ENCODE results near the gene PTK7.

The PTK7 gene

DNA sequence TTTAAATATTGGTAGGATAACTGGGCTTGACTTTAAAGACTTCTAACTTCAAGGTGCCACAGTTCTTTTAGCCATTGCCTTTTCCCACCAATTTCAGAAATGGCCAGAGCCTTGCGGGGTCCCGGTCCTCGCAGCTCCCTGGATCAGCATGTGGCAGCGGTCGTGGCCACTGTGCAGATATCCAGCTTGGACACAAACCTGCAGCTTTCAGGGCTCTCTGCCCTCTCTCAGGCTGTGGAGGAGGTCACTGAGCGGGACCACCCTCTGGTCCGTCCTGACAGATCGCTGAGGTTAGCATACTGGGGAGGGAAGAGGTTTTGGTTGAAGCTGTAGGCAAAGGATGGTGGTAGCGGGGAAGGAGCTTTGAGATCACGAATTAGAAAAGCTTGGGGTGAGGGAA is 112.3 kb downstream of the PTK7 start:
- Histone ChIP-seq H3K27ac (ENCODE audit: low read depth, low read length) (no peak overlapping the region), H3K4me1 (ENCODE audit: insufficient read depth, low read length) (peaks cover 3% of the 10 kb centered on the region), H3K27me3 (ENCODE audit: control insufficient read depth in 1 of 2, insufficient read depth in 2 of 2, low read length in 2 of 2) (no peaks in the 10 kb centered on the region), H3K4me3 (ENCODE audit: low read depth in 1 of 2, low read length in 2 of 2) (no peak overlapping the region), H3K36me3 (ENCODE audit: insufficient read depth, low read length) (peaks cover 53% of the 10 kb centered on the region), H3K9ac (ENCODE audit: low read length) (no peak overlapping the region), H3K9me3 (ENCODE audit: low read length) (no peaks in the 10 kb centered on the region)

GRCh38 chr6:43189776-43190304 is 113.7 kb downstream of the PTK7 start:
- Histone ChIP-seq H3K9ac (ENCODE audit: low read length) (no peak overlapping the region), H3K4me1 (ENCODE audit: insufficient read depth, low read length) (no peaks in the 10 kb centered on the region), H3K27ac (ENCODE audit: low read depth, low read length) (no peak overlapping the region), H3K4me3 (ENCODE audit: low read depth in 1 of 2, low read length in 2 of 2) (no peak overlapping the region), H3K27me3 (ENCODE audit: control insufficient read depth in 1 of 2, insufficient read depth in 2 of 2, low read length in 2 of 2) (no peaks in the 10 kb centered on the region), H3K9me3 (ENCODE audit: low read length) (no peaks in the 10 kb centered on the region), H3K36me3 (ENCODE audit: insufficient read depth, low read length) (peaks cover 49% of the 10 kb centered on the region)

GRCh38 chr6:43192911-43193310 is 116.8 kb downstream of the PTK7 start:
- Histone ChIP-seq H3K9me3 (ENCODE audit: low read length) (no peaks in the 10 kb centered on the region), H3K27me3 (ENCODE audit: control insufficient read depth in 1 of 2, insufficient read depth in 2 of 2, low read length in 2 of 2) (no peaks in the 10 kb centered on the region), H3K27ac (ENCODE audit: low read depth, low read length) (no peak overlapping the region), H3K4me3 (ENCODE audit: low read depth in 1 of 2, low read length in 2 of 2) (no peak overlapping the region), H3K36me3 (ENCODE audit: insufficient read depth, low read length) (peaks cover 44% of the 10 kb centered on the region), H3K4me1 (ENCODE audit: insufficient read depth, low read length) (no peaks in the 10 kb centered on the region), H3K9ac (ENCODE audit: low read length) (no peak overlapping the region)

DNA sequence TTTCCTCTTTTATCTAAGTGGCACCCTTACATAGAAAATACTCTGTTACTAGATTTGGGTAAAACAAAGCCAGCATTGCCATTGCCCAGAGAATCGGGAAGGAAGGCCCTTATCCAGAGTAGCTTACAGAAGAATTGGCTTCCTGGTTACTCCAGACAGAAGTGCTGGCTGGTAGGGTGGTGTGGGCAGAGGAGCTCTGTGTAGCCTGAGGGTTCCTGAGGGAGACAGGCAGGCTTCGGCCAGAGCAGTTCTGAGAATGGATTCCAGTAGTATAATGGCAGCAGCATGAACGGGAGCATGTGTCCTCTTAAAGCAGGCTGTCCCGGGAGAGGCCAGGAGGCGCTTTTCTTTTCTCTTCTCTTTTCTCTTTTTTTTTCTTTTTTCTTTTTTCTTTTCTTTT is 117.8 kb downstream of the PTK7 start:
- H3K9me3 ChIP-seq (ENCODE audit: low read length) = no peaks in the 10 kb centered on the region
- no peaks in the 10 kb centered on the region for H3K4me1 ChIP-seq (ENCODE audit: insufficient read depth, low read length)
- H3K27ac ChIP-seq (ENCODE audit: low read depth, low read length) = no peak overlapping the region
- no peak overlapping the region for H3K4me3 ChIP-seq (ENCODE audit: low read depth in 1 of 2, low read length in 2 of 2)
- H3K36me3 ChIP-seq (ENCODE audit: insufficient read depth, low read length) = peaks cover 40% of the 10 kb centered on the region
- no peak overlapping the region for H3K9ac ChIP-seq (ENCODE audit: low read length)
- H3K27me3 ChIP-seq (ENCODE audit: control insufficient read depth in 1 of 2, insufficient read depth in 2 of 2, low read length in 2 of 2) = no peaks in the 10 kb centered on the region

DNA sequence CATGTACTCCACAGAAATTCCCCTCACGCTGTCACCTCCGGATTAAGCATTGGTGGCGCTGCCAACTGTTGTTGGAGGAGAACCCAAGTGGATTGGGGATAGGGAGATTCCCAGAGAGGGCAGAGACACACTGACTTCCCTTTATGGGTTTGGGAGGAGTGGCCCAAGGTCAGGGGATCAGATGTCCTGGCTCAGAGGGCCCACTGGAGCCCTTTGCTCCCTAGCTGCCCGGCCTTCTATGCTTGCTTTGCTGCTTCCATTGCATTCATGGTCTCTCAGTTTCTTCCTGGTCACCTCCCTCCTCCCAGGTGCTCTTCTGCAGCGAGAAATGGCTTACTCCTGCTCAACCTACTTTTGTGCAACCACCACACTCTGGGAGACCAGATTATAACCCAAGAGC is 120.2 kb downstream of the PTK7 start:
- Histone ChIP-seq H3K9me3 (ENCODE audit: low read length) (no peaks in the 10 kb centered on the region), H3K4me1 (ENCODE audit: insufficient read depth, low read length) (no peaks in the 10 kb centered on the region), H3K4me3 (ENCODE audit: low read depth in 1 of 2, low read length in 2 of 2) (no peak overlapping the region), H3K27ac (ENCODE audit: low read depth, low read length) (no peak overlapping the region), H3K9ac (ENCODE audit: low read length) (no peak overlapping the region), H3K27me3 (ENCODE audit: control insufficient read depth in 1 of 2, insufficient read depth in 2 of 2, low read length in 2 of 2) (no peaks in the 10 kb centered on the region), H3K36me3 (ENCODE audit: insufficient read depth, low read length) (peaks cover 55% of the 10 kb centered on the region)

GRCh38 chr6:43199912-43200311 is 123.8 kb downstream of the PTK7 start:
- Histone ChIP-seq H3K9ac (ENCODE audit: low read length) (no peak overlapping the region), H3K36me3 (ENCODE audit: insufficient read depth, low read length) (peaks cover 62% of the 10 kb centered on the region), H3K9me3 (ENCODE audit: low read length) (no peaks in the 10 kb centered on the region), H3K4me1 (ENCODE audit: insufficient read depth, low read length) (no peaks in the 10 kb centered on the region), H3K4me3 (ENCODE audit: low read depth in 1 of 2, low read length in 2 of 2) (no peak overlapping the region), H3K27me3 (ENCODE audit: control insufficient read depth in 1 of 2, insufficient read depth in 2 of 2, low read length in 2 of 2) (no peaks in the 10 kb centered on the region), H3K27ac (ENCODE audit: low read depth, low read length) (no peak overlapping the region)

DNA sequence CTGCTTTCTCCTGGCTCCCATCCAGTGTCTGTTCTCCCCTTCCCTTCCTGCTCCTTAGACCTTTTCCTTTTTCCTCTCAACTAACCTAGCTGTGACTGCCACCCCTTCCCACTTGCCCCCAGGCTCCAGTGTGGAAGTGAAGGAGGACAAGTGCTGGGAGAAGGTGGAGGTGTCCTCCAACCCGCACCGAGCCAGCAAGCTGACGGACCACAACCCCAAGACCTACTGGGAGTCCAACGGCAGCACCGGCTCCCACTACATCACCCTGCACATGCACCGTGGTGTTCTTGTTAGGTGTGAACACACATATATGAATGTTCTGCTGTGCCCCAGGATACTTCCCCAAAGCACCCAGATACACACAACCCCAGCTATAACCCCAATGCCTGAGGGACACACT is 124.4 kb downstream of the PTK7 start:
- Histone ChIP-seq H3K4me1 (ENCODE audit: insufficient read depth, low read length) (no peaks in the 10 kb centered on the region), H3K9me3 (ENCODE audit: low read length) (no peaks in the 10 kb centered on the region), H3K36me3 (ENCODE audit: insufficient read depth, low read length) (peaks cover 58% of the 10 kb centered on the region), H3K27me3 (ENCODE audit: control insufficient read depth in 1 of 2, insufficient read depth in 2 of 2, low read length in 2 of 2) (no peaks in the 10 kb centered on the region), H3K9ac (ENCODE audit: low read length) (no peak overlapping the region), H3K4me3 (ENCODE audit: low read depth in 1 of 2, low read length in 2 of 2) (no peak overlapping the region), H3K27ac (ENCODE audit: low read depth, low read length) (no peak overlapping the region)

- Histone ChIP-seq H3K9me3 (ENCODE audit: low read length) (no peaks in the 10 kb centered on the region), H3K27ac (ENCODE audit: low read depth, low read length) (no peak overlapping the region), H3K9ac (ENCODE audit: low read length) (no peak overlapping the region), H3K4me3 (ENCODE audit: low read depth in 1 of 2, low read length in 2 of 2) (no peak overlapping the region), H3K4me1 (ENCODE audit: insufficient read depth, low read length) (no peaks in the 10 kb centered on the region), H3K27me3 (ENCODE audit: control insufficient read depth in 1 of 2, insufficient read depth in 2 of 2, low read length in 2 of 2) (no peaks in the 10 kb centered on the region), H3K36me3 (ENCODE audit: insufficient read depth, low read length) (peaks cover 42% of the 10 kb centered on the region)
Observed at GRCh38 chr6:43202451-43202850, 126.3 kb downstream of the PTK7 start.

DNA sequence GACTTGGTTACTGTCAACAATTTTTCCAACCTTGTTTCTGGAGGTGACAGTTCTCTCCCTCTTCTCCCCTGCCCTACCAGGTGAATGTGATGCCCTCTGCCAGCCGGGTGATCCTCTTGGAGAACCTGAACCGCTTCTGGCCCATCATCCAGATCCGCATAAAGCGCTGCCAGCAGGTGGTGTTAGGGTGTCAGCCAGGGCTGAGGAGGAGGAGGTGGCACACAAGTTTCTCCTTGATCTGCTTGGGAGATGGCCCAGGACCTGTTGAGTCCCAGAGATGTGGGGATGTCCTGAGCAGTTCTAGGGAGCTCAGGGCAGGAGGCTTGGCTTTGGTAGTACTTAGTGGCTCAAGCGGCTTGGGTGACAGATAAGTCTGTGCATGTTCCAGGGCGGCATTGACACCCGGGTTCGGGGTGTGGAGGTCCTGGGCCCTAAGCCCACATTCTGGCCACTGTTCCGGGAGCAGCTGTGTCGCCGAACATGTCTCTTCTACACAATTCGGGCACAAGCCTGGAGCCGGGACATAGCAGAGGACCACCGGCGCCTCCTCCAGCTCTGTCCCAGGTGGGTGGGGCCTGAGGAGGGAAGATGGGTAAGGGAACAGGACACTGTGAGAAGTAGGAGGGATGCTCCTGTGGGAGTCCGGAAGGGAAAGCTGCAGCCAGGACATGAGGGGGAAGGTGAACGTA is 127.1 kb downstream of the PTK7 start:
- H3K4me3 ChIP-seq (ENCODE audit: low read depth in 1 of 2, low read length in 2 of 2) = no peak overlapping the region
- no peaks in the 10 kb centered on the region for H3K4me1 ChIP-seq (ENCODE audit: insufficient read depth, low read length)
- H3K9me3 ChIP-seq (ENCODE audit: low read length) = no peaks in the 10 kb centered on the region
- H3K27ac ChIP-seq (ENCODE audit: low read depth, low read length) = no peak overlapping the region
- no peak overlapping the region for H3K9ac ChIP-seq (ENCODE audit: low read length)
- H3K36me3 ChIP-seq (ENCODE audit: insufficient read depth, low read length) = peaks cover 42% of the 10 kb centered on the region
- H3K27me3 ChIP-seq (ENCODE audit: control insufficient read depth in 1 of 2, insufficient read depth in 2 of 2, low read length in 2 of 2) = no peaks in the 10 kb centered on the region

DNA sequence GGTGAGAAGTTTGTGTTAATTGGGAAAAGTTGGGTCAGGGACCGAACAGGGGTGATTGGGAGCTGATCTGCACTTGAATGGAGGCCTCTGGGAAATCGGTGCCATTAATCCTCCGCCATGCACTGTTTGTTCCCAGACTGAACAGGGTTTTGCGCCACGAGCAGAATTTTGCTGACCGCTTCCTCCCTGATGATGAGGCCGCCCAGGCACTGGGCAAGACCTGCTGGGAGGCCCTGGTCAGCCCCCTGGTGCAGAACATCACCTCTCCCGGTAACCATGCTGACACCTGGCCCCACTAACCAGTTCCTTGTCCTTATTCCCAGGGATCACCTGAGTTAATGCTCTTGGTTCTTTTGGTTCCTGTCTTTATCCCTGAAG is 127.6 kb downstream of the PTK7 start:
- H3K4me3 ChIP-seq (ENCODE audit: low read depth in 1 of 2, low read length in 2 of 2) = no peak overlapping the region
- no peaks in the 10 kb centered on the region for H3K4me1 ChIP-seq (ENCODE audit: insufficient read depth, low read length)
- peaks cover 38% of the 10 kb centered on the region for H3K36me3 ChIP-seq (ENCODE audit: insufficient read depth, low read length)
- H3K27ac ChIP-seq (ENCODE audit: low read depth, low read length) = no peak overlapping the region
- H3K9me3 ChIP-seq (ENCODE audit: low read length) = no peaks in the 10 kb centered on the region
- no peak overlapping the region for H3K9ac ChIP-seq (ENCODE audit: low read length)
- H3K27me3 ChIP-seq (ENCODE audit: control insufficient read depth in 1 of 2, insufficient read depth in 2 of 2, low read length in 2 of 2) = no peaks in the 10 kb centered on the region

DNA sequence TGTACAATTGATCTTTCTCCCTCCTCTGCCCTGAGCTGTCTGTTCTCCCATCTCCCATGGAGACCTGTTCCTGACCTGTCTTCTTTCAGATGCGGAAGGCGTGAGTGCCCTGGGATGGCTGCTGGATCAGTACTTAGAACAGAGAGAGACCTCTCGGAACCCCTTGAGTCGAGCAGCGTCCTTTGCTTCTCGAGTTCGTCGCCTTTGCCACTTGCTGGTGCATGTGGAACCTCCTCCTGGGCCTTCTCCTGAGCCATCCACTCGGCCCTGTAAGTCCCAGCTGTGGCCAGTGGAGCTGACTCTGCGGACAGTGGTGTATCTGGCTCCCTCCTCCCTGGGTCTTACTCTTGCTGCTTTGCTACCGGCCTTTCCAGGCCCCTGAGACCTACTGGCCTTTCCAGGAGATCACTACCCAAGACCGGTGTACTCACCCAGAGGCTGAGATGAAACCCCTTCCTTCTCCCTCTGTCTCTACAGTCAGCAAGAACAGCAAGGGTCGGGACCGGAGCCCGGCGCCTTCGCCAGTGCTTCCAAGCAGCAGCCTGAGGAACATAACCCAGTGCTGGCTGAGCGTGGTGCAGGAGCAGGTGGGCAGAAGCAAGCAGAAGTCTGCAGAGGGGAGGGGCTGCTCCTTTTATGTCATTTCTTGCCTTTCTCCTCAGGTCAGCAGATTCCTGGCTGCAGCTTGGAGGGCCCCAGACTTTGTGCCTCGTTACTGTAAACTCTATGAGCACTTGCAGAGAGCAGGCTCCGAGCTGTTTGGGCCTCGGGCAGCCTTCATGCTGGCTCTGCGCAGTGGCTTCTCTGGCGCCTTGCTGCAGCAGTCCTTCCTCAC is 128.4 kb downstream of the PTK7 start:
- no peaks in the 10 kb centered on the region for H3K4me1 ChIP-seq (ENCODE audit: insufficient read depth, low read length)
- no peaks in the 10 kb centered on the region for H3K9me3 ChIP-seq (ENCODE audit: low read length)
- no peak overlapping the region for H3K9ac ChIP-seq (ENCODE audit: low read length)
- H3K27me3 ChIP-seq (ENCODE audit: control insufficient read depth in 1 of 2, insufficient read depth in 2 of 2, low read length in 2 of 2) = no peaks in the 10 kb centered on the region
- peaks cover 37% of the 10 kb centered on the region for H3K36me3 ChIP-seq (ENCODE audit: insufficient read depth, low read length)
- H3K4me3 ChIP-seq (ENCODE audit: low read depth in 1 of 2, low read length in 2 of 2) = no peak overlapping the region
- no peak overlapping the region for H3K27ac ChIP-seq (ENCODE audit: low read depth, low read length)
